Middle frontal gyrus (tissue), 1 donor: ENCODE results near the gene PNRC1.
"Not testable (repeated sequence)": the region's sequence is repeated elsewhere in the genome, so short reads cannot be mapped to it uniquely, and the experiment has no call there.

ENCODE experiments used
- DNase-seq: peaks from one replicate; pipeline ENCODE4 v3.0.0-alpha.2; 2015; ENCODE audit warnings: low spot score; ENCODE audit errors: extremely low spot score

PNRC1 gene

GRCh38 chr6:89080281-89081128 is at the start of gene PNRC1:
TSS of gene PNRC1 (plus strand) at chr6:89080751. CDS start at chr6:89080895, 144 bp downstream.
- peak; percentile 99 for DNase-seq

GRCh38 chr6:89032599-89032998 is 48.0 kb upstream of the PNRC1 start:
- no peak for DNase-seq

GRCh38 chr6:89033461-89033860 is 47.1 kb upstream of the PNRC1 start:
- no peak for DNase-seq

- not testable (repeated sequence) for DNase-seq
These were observed 46.4 kb upstream of the PNRC1 start for GRCh38 chr6:89034116-89034515.

- no peak for DNase-seq
These were observed 45.8 kb upstream of the PNRC1 start for GRCh38 chr6:89034586-89035251.

- peak; percentile 62 for DNase-seq
These were observed 45.1 kb upstream of the PNRC1 start for GRCh38 chr6:89035252-89036101.

GRCh38 chr6:89037141-89037900 is 43.2 kb upstream of the PNRC1 start:
- DNase-seq, result no peak

- DNase-seq, result not testable (repeated sequence)
These were observed 42.7 kb upstream of the PNRC1 start for GRCh38 chr6:89037901-89038293.

- no peak for DNase-seq
These were observed 37.9 kb upstream of the PNRC1 start for GRCh38 chr6:89042664-89043063.

- DNase-seq, result no peak
These were observed 36.1 kb upstream of the PNRC1 start for GRCh38 chr6:89044328-89045010.

- DNase-seq, result no peak
These were observed 35.6 kb upstream of the PNRC1 start for GRCh38 chr6:89045011-89045387.

- DNase-seq, result no peak
These were observed 35.0 kb upstream of the PNRC1 start for GRCh38 chr6:89045576-89045975.

GRCh38 chr6:89047473-89047872 is 33.1 kb upstream of the PNRC1 start:
- DNase-seq, result no peak

- no peak for DNase-seq
These were observed 32.1 kb upstream of the PNRC1 start for GRCh38 chr6:89048288-89048923.

GRCh38 chr6:89048985-89049384 is 31.6 kb upstream of the PNRC1 start:
- no peak for DNase-seq

GRCh38 chr6:89050155-89050554 is 30.4 kb upstream of the PNRC1 start:
- DNase-seq, result no peak

GRCh38 chr6:89050697-89051096 is 29.9 kb upstream of the PNRC1 start:
- no peak for DNase-seq

- no peak for DNase-seq
These were observed 28.9 kb upstream of the PNRC1 start for GRCh38 chr6:89051676-89052075.

- no peak for DNase-seq
These were observed 26.3 kb upstream of the PNRC1 start for GRCh38 chr6:89054208-89054607.

- no peak for DNase-seq
These were observed 22.8 kb upstream of the PNRC1 start for GRCh38 chr6:89057759-89058158.
